K562 (cell line): ENCODE results near the gene NACAD. TPM values are rescaled to one million over a fixed set of nuclear protein-coding genes. Genes with fewer than 3 reads are reported as not detected.

Experiments
- ATAC-seq: fragments of 200-7000 bp; cut with Tn5 transposase; 3 replicates; pipeline ENCODE4 v1.9.1; 2020; ENCODE audit warnings: moderate library complexity
- BruUV-seq: library from RNA; stranded (reverse); fragments of 400-500 nt; replicated peaks from 2 replicates; lab custom pipeline; 2021; lab: Mats Ljungman, UMichigan
- CTCF ChIA-PET: fragments of 300-600 bp; formaldehyde crosslinking; extraction: SDS; loops from one replicate; lab custom pipeline; 2021; ENCODE audit warnings: low intra/inter-chr PET ratio; lab: Yijun Ruan, JAX
- POLR2A ChIA-PET: fragments of 300-600, 350-650 bp; sonication (Branson Sonifier 250); formaldehyde crosslinking; extraction: SDS; loops from one replicate; lab custom pipeline; 2021; ENCODE audit warnings: antibody characterized with exemption, inconsistent platforms; lab: Yijun Ruan, JAX
- DNase-seq, 4 experiments: peaks; one replicate each; pipeline versions ENCODE4 v3.0.0 to v3.0.0-alpha.2; 2011 to 2018; ENCODE audit warnings: low spot score in 3 of 4, mixed read lengths in 3 of 4; ENCODE audit errors: extremely low read depth in 1 of 4
- FAIRE-seq: peaks from 2 replicates; lab custom pipeline; 2011; peaks lifted over from hg19 to GRCh38; lab: Jason Lieb, UNC
- H2AFZ ChIP-seq: 2 replicates; pipeline ENCODE4 v1.6.0; 2011; ENCODE audit warnings: low read depth, low read length, control low read depth, inconsistent platforms
- H3K27ac ChIP-seq: fragments of 200-600 bp; 3 replicates; pipeline ENCODE4 v1.8.0; 2011; ENCODE audit warnings: low read depth, mild to moderate bottlenecking, control low read depth, inconsistent platforms, low read length, moderate library complexity, mixed read lengths; ENCODE audit errors: extremely low read depth
- H3K27me3 ChIP-seq, 2 experiments: fragments of 300-600 bp in 1 of 2; 2 replicates in 1 of 2; 3 replicates in 1 of 2; pipeline versions ENCODE4 v1.6.0 to v1.8.0; 2011; ENCODE audit warnings: inconsistent platforms in 2 of 2, low read length in 2 of 2, mild to moderate bottlenecking in 1 of 2, mixed read lengths in 1 of 2, moderate library complexity in 1 of 2; ENCODE audit not compliant: control insufficient read depth in 2 of 2, insufficient read depth in 2 of 2
- H3K36me3 ChIP-seq: fragments of 300-600 bp; 3 replicates; pipeline ENCODE4 v1.8.0; 2011; ENCODE audit warnings: mild to moderate bottlenecking, low read length, inconsistent platforms; ENCODE audit not compliant: control insufficient read depth, insufficient read depth
- H3K4me1 ChIP-seq, 2 experiments: fragments of 200-600 bp in 1 of 2; replicated peaks in 1 of 2; 2 replicates in 1 of 2; 3 replicates in 1 of 2; pipeline versions ENCODE4 v1.5.1 to v1.8.0; 2011; ENCODE audit warnings: inconsistent platforms in 2 of 2, low read length in 2 of 2, mild to moderate bottlenecking in 1 of 2, mixed read lengths in 1 of 2, moderate library complexity in 1 of 2; ENCODE audit not compliant: control insufficient read depth in 2 of 2, insufficient read depth in 2 of 2
- H3K4me2 ChIP-seq: 2 replicates; pipeline ENCODE4 v1.6.1; 2011; ENCODE audit warnings: low read length, control low read depth, inconsistent platforms, mixed read lengths; ENCODE audit not compliant: insufficient read depth
- H3K4me3 ChIP-seq: fragments of 200-600 bp; sonication (generic), shearing (Covaris generic); 2 replicates; pipeline ENCODE4 v1.5.1; 2016; ENCODE audit warnings: control low read depth, inconsistent platforms
- H3K79me2 ChIP-seq: fragments of 200-600 bp; 3 replicates; pipeline ENCODE4 v1.8.0; 2011; ENCODE audit warnings: low read length, inconsistent platforms; ENCODE audit not compliant: control insufficient read depth, insufficient read depth
- H3K9ac ChIP-seq, 2 experiments: 2 replicates each; pipeline versions ENCODE4 v1.6.0 to v1.6.1; 2011; ENCODE audit warnings: low read depth in 2 of 2, low read length in 2 of 2, control low read depth in 1 of 2, inconsistent platforms in 1 of 2, mild to moderate bottlenecking in 1 of 2, mixed read lengths in 1 of 2; ENCODE audit not compliant: insufficient read depth in 1 of 2
- H3K9me1 ChIP-seq: one replicate; pipeline ENCODE4 v1.6.0; 2011; ENCODE audit warnings: inconsistent platforms, mild to moderate bottlenecking, low read length, moderate library complexity; ENCODE audit not compliant: control insufficient read depth, insufficient read depth
- H3K9me3 ChIP-seq: replicated peaks from 2 replicates; pipeline ENCODE4 v1.5.1; 2011; ENCODE audit warnings: low read depth, low read length, inconsistent platforms; ENCODE audit not compliant: control insufficient read depth, insufficient read depth
- H4K20me1 ChIP-seq: replicated peaks from 2 replicates; pipeline ENCODE4 v1.6.1; 2011; ENCODE audit warnings: low read length, inconsistent platforms, mixed read lengths; ENCODE audit not compliant: control insufficient read depth, insufficient read depth
- BCLAF1 ChIP-seq, 2 experiments: fragments of 450-650 bp in 1 of 2; IDR thresholded peaks; 2 replicates each; pipeline ENCODE4 v1.6.1; 2011 to 2017; ENCODE audit warnings: low read depth in 2 of 2, antibody characterized with exemption in 1 of 2, borderline replicate concordance in 1 of 2, low read length in 1 of 2, mild to moderate bottlenecking in 1 of 2, mixed read lengths in 1 of 2; ENCODE audit not compliant: control insufficient read depth in 1 of 2
- BMI1 ChIP-seq: fragments of 150-350 bp; IDR thresholded peaks from 2 replicates; pipeline ENCODE4 v1.6.1; 2014; ENCODE audit warnings: low read length
- BRF1 ChIP-seq: IDR thresholded peaks from 3 replicates; pipeline ENCODE4 v1.6.1; 2011; ENCODE audit warnings: borderline replicate concordance, mild to moderate bottlenecking; ENCODE audit not compliant: insufficient read length; ENCODE audit errors: extremely low read depth
- CUX1 ChIP-seq: fragments of 200-800 bp; sonication (Bioruptor generic); IDR thresholded peaks from 2 replicates; pipeline ENCODE4 v1.6.1; 2016; ENCODE audit warnings: missing genetic modification characterization, missing compliant biosample characterization
- EP400 ChIP-seq: fragments of 450-650 bp; IDR thresholded peaks from 2 replicates; pipeline ENCODE4 v1.6.1; 2017; ENCODE audit warnings: antibody characterized with exemption, mild to moderate bottlenecking, moderate library complexity
- KDM2B ChIP-seq: fragments of 250-450 bp; sonication (Bioruptor Pico); IDR thresholded peaks from 2 replicates; pipeline ENCODE4 v1.8.0; 2021; ENCODE audit warnings: mild to moderate bottlenecking, moderate library complexity
- NCOA1 ChIP-seq: fragments of 450-650 bp; IDR thresholded peaks from 2 replicates; pipeline ENCODE4 v1.6.1; 2016; ENCODE audit warnings: low read depth
- NUFIP1 ChIP-seq: fragments of 450-650 bp; IDR thresholded peaks from 2 replicates; pipeline ENCODE4 v1.6.1; 2018; ENCODE audit not compliant: partially characterized antibody
- OTX1 ChIP-seq: fragments of 450-650 bp; formaldehyde crosslinking; IDR thresholded peaks from 2 replicates; pipeline ENCODE4 v1.4.0; 2022; ENCODE audit warnings: mild to moderate bottlenecking
- SNIP1 ChIP-seq: fragments of 450-650 bp; IDR thresholded peaks from 2 replicates; pipeline ENCODE4 v1.7.1; 2017; ENCODE audit warnings: low read depth, mild to moderate bottlenecking
- TAF15 ChIP-seq: fragments of 200-400 bp; formaldehyde crosslinking; IDR thresholded peaks from 2 replicates; pipeline ENCODE4 v1.6.1; 2017; ENCODE audit warnings: mild to moderate bottlenecking, low read depth, low read length, moderate library complexity
- WGBS: fragments of 100-300 bp; shearing (Covaris generic); methylation state at CpG from one replicate; pipeline ENCODE4 v1.1.6; 2016; ENCODE audit warnings: low coverage, mixed read lengths; ENCODE audit not compliant: insufficient coverage; ENCODE audit errors: missing lambda C conversion rate; 5-methylcytosine and 5-hydroxymethylcytosine counted together
- in situ Hi-C: fragments of 300-500 bp; cut with MboI; formaldehyde crosslinking; loops from 4 replicates; pipeline ENCODE4 v1.15.0; 2018; ENCODE audit warnings: inconsistent platforms, mixed read lengths
- intact Hi-C: fragments of 100-400 bp; cut with micrococcal nuclease; formaldehyde crosslinking; loops from 2 replicates; pipeline ENCODE4 v1.14.2; 2022
- polyA plus RNA-seq, 8 experiments: library from polyadenylated mRNA; depleted of rRNA in 4 of 8; stranded (reverse) in 5 of 8; unstranded in 3 of 8; fragments of >200 nt; fragmentation: Nextera tagmentation in 2 of 8; fragmentation: Illumina TruSeq in 1 of 8; extraction: Ambion mirVana in 2 of 8; extraction: Trizol in 1 of 8; gene quantifications; 2 replicates each; pipeline versions ENCODE4 v1.2.1 to v1.2.3, GENCODE V29; 2011 to 2014; ENCODE audit warnings: inconsistent platforms in 1 of 8, missing spikeins in 1 of 8
- total RNA-seq, 7 experiments: library from RNA; depleted of rRNA in 6 of 7; stranded (reverse); fragments of >200 nt in 6 of 7; fragmentation: Illumina TruSeq in 2 of 7; extraction: Trizol in 2 of 7; gene quantifications; 2 replicates each; pipeline versions ENCODE4 v1.2.1 to v1.2.3, GENCODE V29; 2011 to 2021; ENCODE audit warnings: low replicate concordance in 1 of 7

NACAD gene
- total and polyA plus RNA-seq, 9 of the 15 experiments (the other 6 are each of a cell fraction or from before 2014, with no cell fraction given) = under 0.01 to 0.03 (median 0.02) TPM; not detected in 5

GRCh38 chr7:45088146-45088701 is 545 bp downstream of the NACAD start:
- no peaks in the 10 kb centered on the region for H3K9me1 ChIP-seq
- ATAC-seq = no peak
- BruUV-seq = no TSS peak
- no peak overlapping the region for H3K4me2 ChIP-seq
- H3K27ac ChIP-seq = no peak overlapping the region
- 56% methylated on average over 14 of the region's 29 CpGs for WGBS
- DNase-seq = no peak
- POLR2A ChIA-PET = interaction anchor here (1.0 to 2.3 kb wide), 2 partner anchors 13 to 15 kb away, joined by 3 to 5 read pairs; no protein-coding TSS in a partner anchor
- H4K20me1 ChIP-seq = peaks cover 4% of the 10 kb centered on the region; the same call in 1 of the 2 replicates
- no peaks in the 10 kb centered on the region for H3K79me2 ChIP-seq
- TF ChIP-seq BRF1 (no peak), BCLAF1 (IDR thresholded peaks at IDR 0.05; ENCODE audit: borderline replicate concordance in 1 of 2, control insufficient read depth in 1 of 2, low read depth in 2 of 2, low read length in 1 of 2) (no peak), SNIP1 (no peak), NUFIP1 (no peak), TAF15 (no peak), KDM2B (CRISPR knock-in tag) (no peak), OTX1 (CRISPR knock-in tag) (no peak), EP400 (no peak), CUX1 (CRISPR knock-in tag) (no peak), BMI1 (no peak), NCOA1 (no peak)
- TF ChIP-seq, all 486 proteins: peak for 0
- Histone ChIP-seq H2AFZ (no peak overlapping the region), H3K9me3 (no peaks in the 10 kb centered on the region), H3K4me1 (peaks cover 2 to 40% of the 10 kb centered on the region in 2 experiments; a peak in 3 of 5 replicates), H3K4me3 (no peak overlapping the region), H3K9ac (0 out of 4 replicates have a peak overlapping the region, but pooled peaks of 1 of the 2 experiments have one; percentile 2), H3K36me3 (no peaks in the 10 kb centered on the region), H3K27me3 (no peaks in the 10 kb centered on the region; a peak in 1 of 5 replicates)
- intact Hi-C loops (no loop called here), in situ Hi-C loops (no loop called here)
- no peak for FAIRE-seq
- CTCF ChIA-PET = no interaction called here
